ENCODE measurements around the gene SPRED1.

SPRED1 gene

GRCh38 chr15:38406436-38406835 is 153.8 kb downstream of the SPRED1 start:
- Histone ChIP-seq H3K9me3 (ENCODE audit: control insufficient read depth, insufficient read depth, low read depth, low read length) (no peaks in the 10 kb centered on the region), H3K27ac (ENCODE audit: extremely low read depth, low read depth, low read length) (no peak overlapping the region), H3K4me3 (ENCODE audit: low read depth, low read length) (no peak overlapping the region), H3K36me3 (ENCODE audit: control insufficient read depth in 2 of 2, insufficient read depth in 1 of 2, low read length in 2 of 2) (no peaks in the 10 kb centered on the region), H3K4me1 (ENCODE audit: control insufficient read depth, insufficient read depth, low read length) (no peaks in the 10 kb centered on the region)
- ChIA-PET CTCF (no interaction called here), POLR2A (no interaction called here)
- TF ChIP-seq PRDM1 (tag by site-specific recombination; IDR thresholded peaks at IDR 0.05) (no peak), OVOL3 (tag by site-specific recombination; IDR thresholded peaks at IDR 0.05) (no peak), ZNF280D (tag by site-specific recombination; IDR thresholded peaks at IDR 0.05) (no peak), HIC1 (tag by site-specific recombination; IDR thresholded peaks at IDR 0.05) (no peak), ZNF292 (tag by site-specific recombination; IDR thresholded peaks at IDR 0.05; ENCODE audit: borderline replicate concordance, low read depth) (no peak)
